NT2/D1 (cell line): ENCODE measurements around the gene NAP1L1.

ENCODE experiments used
- DNase-seq: peaks from one replicate; pipeline ENCODE4 v3.0.0-alpha.2; 2011; ENCODE audit warnings: low read depth, low spot score
- H3K27me3 ChIP-seq: 2 replicates; pipeline ENCODE4 v1.6.0; 2011; ENCODE audit warnings: mild to moderate bottlenecking; ENCODE audit not compliant: insufficient read length, insufficient read depth
- H3K36me3 ChIP-seq: 2 replicates; pipeline ENCODE4 v1.6.1; 2011; ENCODE audit warnings: mild to moderate bottlenecking, low read length, mixed read lengths; ENCODE audit not compliant: insufficient read depth, insufficient read length
- H3K4me1 ChIP-seq: 2 replicates; pipeline ENCODE4 v1.5.1; 2011; ENCODE audit not compliant: insufficient read depth, insufficient read length
- H3K4me3 ChIP-seq: 2 replicates; pipeline ENCODE4 v1.5.1; 2011; ENCODE audit warnings: low read depth; ENCODE audit not compliant: insufficient read length
- H3K9ac ChIP-seq: 2 replicates; pipeline ENCODE4 v1.6.0; 2011; ENCODE audit warnings: low read depth; ENCODE audit not compliant: insufficient read length
- H3K9me3 ChIP-seq: 2 replicates; pipeline ENCODE4 v1.5.1; 2011; ENCODE audit warnings: mild to moderate bottlenecking, low read length; ENCODE audit not compliant: insufficient read depth
- SUZ12 ChIP-seq: IDR thresholded peaks from 2 replicates; pipeline ENCODE4 v1.6.1; 2011; ENCODE audit not compliant: insufficient read length, insufficient read depth; ENCODE audit errors: extremely low read depth
- YY1 ChIP-seq: IDR thresholded peaks from 2 replicates; pipeline ENCODE4 v1.6.1; 2011; ENCODE audit not compliant: insufficient read length, insufficient read depth
- ZNF274 ChIP-seq: IDR thresholded peaks from 2 replicates; pipeline ENCODE4 v1.6.1; 2011; ENCODE audit warnings: mild to moderate bottlenecking, low read depth, low read length

Gene NAP1L1

DNA sequence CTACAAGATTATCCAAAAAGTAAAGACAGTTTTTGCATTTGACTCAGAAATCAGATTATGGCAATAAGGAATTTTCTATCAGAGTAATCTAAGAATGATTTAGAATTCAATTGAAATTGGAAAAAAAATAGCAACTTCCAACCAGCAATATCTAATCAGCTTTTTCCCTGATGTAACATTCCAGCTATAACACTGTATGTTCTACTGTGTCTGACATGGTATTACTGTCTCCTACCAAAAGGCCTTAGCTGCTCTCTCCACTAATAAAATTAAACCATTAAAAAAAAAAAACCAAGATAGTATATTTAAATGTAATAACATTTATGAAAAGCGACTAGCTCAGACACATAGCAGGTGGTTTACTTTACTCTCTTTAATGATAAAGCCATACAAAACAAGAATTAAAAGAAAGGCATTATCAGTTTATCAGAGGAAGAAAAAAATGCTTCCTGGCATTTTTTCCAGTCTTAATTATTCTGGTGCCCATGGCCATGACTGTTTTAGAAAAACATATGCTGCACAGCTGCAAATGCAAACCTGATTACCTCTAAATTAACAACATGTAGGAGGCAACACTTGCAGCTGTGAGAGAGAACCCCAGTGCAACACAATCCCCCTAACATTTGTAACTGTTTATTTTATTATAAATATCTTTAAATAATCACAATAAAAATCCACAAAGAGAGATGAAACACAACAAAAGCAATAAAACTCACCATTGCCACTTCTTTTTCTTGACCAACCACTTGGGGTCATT is 81.7 kb downstream of the NAP1L1 start:
- TF ChIP-seq YY1 (no peak), SUZ12 (no peak), ZNF274 (no peak)
- Histone ChIP-seq H3K9ac (no peak overlapping the region), H3K9me3 (peaks cover 10% of the 10 kb centered on the region; the same call in 1 of the 2 replicates), H3K27me3 (no peaks in the 10 kb centered on the region), H3K36me3 (no peaks in the 10 kb centered on the region), H3K4me1 (no peaks in the 10 kb centered on the region), H3K4me3 (no peak overlapping the region)
- no peak for DNase-seq

GRCh38 chr12:75998292-75999063 is 86.0 kb downstream of the NAP1L1 start:
- Histone ChIP-seq H3K4me1 (no peaks in the 10 kb centered on the region), H3K36me3 (no peaks in the 10 kb centered on the region)

DNA sequence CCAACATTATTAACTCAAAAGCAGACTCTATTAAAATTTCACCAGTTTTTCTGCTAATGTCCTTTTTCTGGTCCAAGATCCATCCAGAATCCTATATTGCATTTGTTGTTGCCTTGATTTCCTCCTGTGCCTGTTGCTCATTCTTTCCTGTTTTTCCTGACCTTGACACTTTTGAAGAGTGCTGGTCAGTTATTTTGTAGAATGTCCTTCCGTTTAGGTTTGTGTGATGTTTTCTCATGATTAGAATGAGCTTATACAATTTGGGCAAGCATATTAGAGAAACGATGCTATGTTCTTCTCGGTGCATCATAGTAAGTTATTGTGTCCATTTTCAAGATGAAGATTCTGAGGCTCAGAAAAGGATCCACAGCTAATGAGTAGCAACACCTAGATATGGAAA is 86.8 kb downstream of the NAP1L1 start:
- Histone ChIP-seq H3K4me3 (no peak overlapping the region), H3K9me3 (no peaks in the 10 kb centered on the region), H3K36me3 (no peaks in the 10 kb centered on the region), H3K4me1 (no peaks in the 10 kb centered on the region), H3K9ac (no peak overlapping the region), H3K27me3 (no peaks in the 10 kb centered on the region)
- TF ChIP-seq ZNF274 = no peak
- no peak for DNase-seq

More at GRCh38 chr12:75998292-75999063, 86.0 kb downstream of the NAP1L1 start:
- H3K4me3 ChIP-seq = no peak overlapping the region
- no peaks in the 10 kb centered on the region for H3K27me3 ChIP-seq
- TF ChIP-seq YY1 (no peak), SUZ12 (no peak), ZNF274 (no peak)
- H3K9me3 ChIP-seq = no peaks in the 10 kb centered on the region
- no peak overlapping the region for H3K9ac ChIP-seq
- no peak for DNase-seq

GRCh38 chr12:75996861-75997447 is 87.5 kb downstream of the NAP1L1 start:
- no peak for DNase-seq
- TF ChIP-seq ZNF274 = no peak
- TF ChIP-seq SUZ12 = no peak
- no peak for TF ChIP-seq YY1

GRCh38 chr12:75995691-75996090 is 88.8 kb downstream of the NAP1L1 start:
- no peak overlapping the region for H3K9ac ChIP-seq
- no peaks in the 10 kb centered on the region for H3K27me3 ChIP-seq
- no peaks in the 10 kb centered on the region for H3K9me3 ChIP-seq
- TF ChIP-seq YY1 = no peak
- no peak for TF ChIP-seq ZNF274
- TF ChIP-seq SUZ12 = no peak
- no peak for DNase-seq
- no peak overlapping the region for H3K4me3 ChIP-seq
- no peaks in the 10 kb centered on the region for H3K4me1 ChIP-seq
- no peaks in the 10 kb centered on the region for H3K36me3 ChIP-seq

More at GRCh38 chr12:75996861-75997447, 87.5 kb downstream of the NAP1L1 start:
- Histone ChIP-seq H3K9me3 (no peaks in the 10 kb centered on the region), H3K36me3 (no peaks in the 10 kb centered on the region), H3K4me3 (no peak overlapping the region), H3K9ac (no peak overlapping the region), H3K4me1 (no peaks in the 10 kb centered on the region), H3K27me3 (no peaks in the 10 kb centered on the region)

DNA sequence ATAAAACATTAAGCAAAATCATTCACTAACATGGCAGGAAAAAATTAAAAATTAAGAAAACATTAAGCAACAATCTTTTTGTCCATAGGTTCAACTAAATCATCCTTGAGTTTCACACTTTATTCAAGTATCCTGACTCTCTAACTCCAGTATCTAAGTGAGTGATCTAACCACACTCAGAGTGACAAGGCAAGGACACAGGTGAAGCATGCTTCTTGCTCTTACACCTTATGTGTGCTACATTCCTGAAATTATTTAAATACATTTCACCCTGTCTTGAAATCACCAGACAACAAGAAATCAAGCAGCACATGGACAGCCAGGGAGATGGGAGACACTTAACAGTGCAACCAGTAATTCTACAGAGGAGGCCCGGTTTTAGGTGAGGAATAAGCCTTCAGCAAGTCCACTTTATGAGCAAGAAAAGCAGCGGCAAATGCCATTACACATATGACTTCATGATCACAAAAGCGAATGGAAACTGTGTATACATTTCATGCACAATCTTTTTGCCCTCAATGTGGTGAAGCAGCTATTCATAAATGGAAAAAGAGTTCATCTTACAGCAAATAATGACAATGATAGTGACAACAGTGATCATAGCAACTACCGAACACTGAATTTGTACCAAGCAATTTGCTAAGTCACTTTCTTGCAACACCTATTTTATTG is 90.3 kb downstream of the NAP1L1 start:
- no peak overlapping the region for H3K4me3 ChIP-seq
- H3K4me1 ChIP-seq = no peaks in the 10 kb centered on the region
- no peak for TF ChIP-seq SUZ12
- TF ChIP-seq YY1 = no peak
- no peak for DNase-seq
- no peaks in the 10 kb centered on the region for H3K27me3 ChIP-seq
- H3K9ac ChIP-seq = no peak overlapping the region
- H3K9me3 ChIP-seq = no peaks in the 10 kb centered on the region
- H3K36me3 ChIP-seq = no peaks in the 10 kb centered on the region

DNA sequence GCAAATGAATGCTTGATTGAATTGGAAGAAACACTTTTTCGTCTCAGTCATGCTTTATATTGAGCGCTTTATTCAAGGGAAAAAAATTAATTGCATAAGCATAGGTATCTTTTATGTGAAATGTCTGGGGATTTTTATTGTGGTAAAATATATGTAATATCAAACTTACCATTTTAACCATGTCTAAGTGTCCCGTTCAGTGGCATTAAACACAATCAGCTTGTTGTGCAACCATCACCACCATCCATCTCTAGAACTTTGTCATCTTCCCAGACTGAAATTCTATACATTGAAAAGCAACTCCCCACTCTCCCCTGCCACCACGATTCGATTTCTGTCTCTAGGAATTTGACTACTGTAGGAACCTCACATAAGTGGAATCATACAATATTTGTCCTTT is 92.7 kb downstream of the NAP1L1 start:
- H3K9me3 ChIP-seq = peaks cover 5% of the 10 kb centered on the region; the same call in 1 of the 2 replicates
- H3K4me3 ChIP-seq = no peak overlapping the region
- no peak overlapping the region for H3K9ac ChIP-seq
- H3K4me1 ChIP-seq = no peaks in the 10 kb centered on the region
- DNase-seq = no peak
- no peaks in the 10 kb centered on the region for H3K36me3 ChIP-seq
- H3K27me3 ChIP-seq = no peaks in the 10 kb centered on the region
- TF ChIP-seq SUZ12 (no peak), ZNF274 (no peak), YY1 (no peak)
